ENCODE data around the gene JAK1. TPM values are rescaled to one million over a fixed set of nuclear protein-coding genes. Genes with fewer than 3 reads are reported as not detected.

Gene JAK1
- total and polyA plus RNA-seq, 11 donors, result 20.5 to 189 (median 94.8) TPM

DNA sequence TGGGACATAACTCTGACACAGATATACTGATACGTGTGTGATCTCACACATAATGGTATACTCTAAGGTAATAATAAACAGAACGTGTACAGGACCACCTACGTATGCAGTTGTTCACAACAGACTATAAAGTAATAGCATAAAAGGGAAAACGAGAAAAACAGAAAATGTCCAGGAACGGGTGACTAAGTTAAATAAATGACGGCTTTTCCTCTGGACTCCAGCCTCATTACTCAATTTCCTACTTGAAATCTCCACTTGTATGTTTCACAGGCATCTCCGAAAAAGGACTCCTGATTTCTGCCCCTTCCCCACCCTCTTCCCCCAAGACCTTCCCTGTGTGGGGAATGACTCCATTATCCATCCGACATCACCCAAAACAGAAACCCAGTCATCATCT lies 95.1 kb downstream of the JAK1 start:
- Histone ChIP-seq H3K36me3 (peaks cover 2 to 100% (median 86%) of the 10 kb centered on the region in 9 donors), H3K4me1 (peaks cover 0 to 17% (median 7%) of the 10 kb centered on the region in 12 donors), H3K27me3 (no peaks in the 10 kb centered on the region), H3K9me3 (no peaks in the 10 kb centered on the region), H3K27ac (no peak overlapping the region), H3K4me3 (no peak overlapping the region)
- ATAC-seq (no peak), DNase-seq (no peak)
- intact Hi-C loops (cut with DNase I), result loop anchor here in 1 of 10 donors (10.0 kb wide), 1 partner anchor 334 kb away; no protein-coding TSS in a partner anchor
- 92 to 96% (median 92%) methylated on average over 8 of the region's 8 CpGs for WGBS, 4 donors
- TF ChIP-seq, protein P1, sequence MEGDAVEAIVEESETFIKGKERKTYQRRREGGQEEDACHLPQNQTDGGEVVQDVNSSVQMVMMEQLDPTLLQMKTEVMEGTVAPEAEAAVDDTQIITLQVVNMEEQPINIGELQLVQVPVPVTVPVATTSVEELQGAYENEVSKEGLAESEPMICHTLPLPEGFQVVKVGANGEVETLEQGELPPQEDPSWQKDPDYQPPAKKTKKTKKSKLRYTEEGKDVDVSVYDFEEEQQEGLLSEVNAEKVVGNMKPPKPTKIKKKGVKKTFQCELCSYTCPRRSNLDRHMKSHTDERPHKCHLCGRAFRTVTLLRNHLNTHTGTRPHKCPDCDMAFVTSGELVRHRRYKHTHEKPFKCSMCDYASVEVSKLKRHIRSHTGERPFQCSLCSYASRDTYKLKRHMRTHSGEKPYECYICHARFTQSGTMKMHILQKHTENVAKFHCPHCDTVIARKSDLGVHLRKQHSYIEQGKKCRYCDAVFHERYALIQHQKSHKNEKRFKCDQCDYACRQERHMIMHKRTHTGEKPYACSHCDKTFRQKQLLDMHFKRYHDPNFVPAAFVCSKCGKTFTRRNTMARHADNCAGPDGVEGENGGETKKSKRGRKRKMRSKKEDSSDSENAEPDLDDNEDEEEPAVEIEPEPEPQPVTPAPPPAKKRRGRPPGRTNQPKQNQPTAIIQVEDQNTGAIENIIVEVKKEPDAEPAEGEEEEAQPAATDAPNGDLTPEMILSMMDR (IDR thresholded peaks at IDR 0.05), result no peak
- TF ChIP-seq POLR2A (IDR thresholded peaks at IDR 0.05), result no peak

DNA sequence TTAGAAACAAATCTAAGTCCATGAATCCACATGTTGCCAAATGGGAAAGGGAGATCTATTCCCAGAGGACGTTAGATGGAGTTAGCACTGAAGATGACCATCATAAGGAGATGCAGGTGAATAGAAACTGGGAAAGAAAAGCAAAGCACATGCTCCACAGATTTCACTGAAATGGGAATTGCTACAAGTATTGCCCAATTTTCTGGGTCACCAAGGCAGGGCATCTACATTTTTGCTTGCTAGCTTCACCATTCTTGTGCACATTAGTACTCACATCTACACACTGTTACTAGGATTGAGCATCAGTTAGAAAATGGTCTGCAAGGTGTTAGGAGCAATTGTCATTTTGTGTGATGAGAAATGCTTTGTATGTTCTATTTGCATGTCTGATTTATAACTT lies 99.1 kb downstream of the JAK1 start:
- Histone ChIP-seq H3K27ac (no peak overlapping the region), H3K9me3 (no peaks in the 10 kb centered on the region), H3K4me3 (no peak overlapping the region), H3K27me3 (no peaks in the 10 kb centered on the region), H3K4me1 (peaks cover 0 to 28% (median 5%) of the 10 kb centered on the region in 12 donors), H3K36me3 (peaks cover 0 to 89% (median 79%) of the 10 kb centered on the region in 9 donors)
- WGBS, 4 donors, result 91 to 95% (median 93%) methylated on average over 1 of the region's 1 CpG
- DNase-seq (no peak), ATAC-seq (no peak)
- intact Hi-C loops (cut with DNase I), result loop anchor here in 5 of 10 donors (10.0 kb wide), 4 partner anchors 98 to 338 kb away; partner anchors contain the start of gene JAK1 (in 1 of the 5)
- TF ChIP-seq, protein P1 (IDR thresholded peaks at IDR 0.05), result no peak
- no peak for TF ChIP-seq POLR2A (IDR thresholded peaks at IDR 0.05)

DNA sequence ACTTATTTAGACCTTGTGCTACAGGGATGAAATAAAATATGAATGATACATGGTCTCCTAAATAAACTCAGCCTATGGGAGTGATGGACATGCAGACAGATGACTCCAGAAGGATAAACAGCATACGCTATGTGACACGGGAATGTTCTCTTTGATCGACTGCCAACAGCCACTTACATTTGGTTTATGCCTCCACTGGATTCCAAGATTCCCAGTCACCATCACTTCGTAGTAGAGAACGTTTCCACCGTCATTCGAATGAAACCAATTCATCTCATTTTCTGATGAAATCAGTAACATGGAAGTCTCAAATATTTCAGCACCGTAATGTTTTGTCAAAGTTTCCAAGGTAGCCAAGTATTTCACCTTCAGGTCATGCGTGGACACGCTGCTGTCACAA lies 99.7 kb downstream of the JAK1 start:
- Histone ChIP-seq H3K4me3 (no peak overlapping the region), H3K27me3 (no peaks in the 10 kb centered on the region), H3K36me3 (peaks cover 0 to 83% (median 73%) of the 10 kb centered on the region in 9 donors), H3K4me1 (peaks cover 0 to 28% (median 5%) of the 10 kb centered on the region in 12 donors), H3K27ac (no peak overlapping the region), H3K9me3 (no peaks in the 10 kb centered on the region)
- intact Hi-C loops (cut with DNase I), result loop anchor here in 5 of 10 donors (10.0 kb wide), 4 partner anchors 98 to 338 kb away; partner anchors contain the start of gene JAK1 (in 1 of the 5)
- ATAC-seq, result no peak
- DNase-seq, result no peak
- TF ChIP-seq, protein P1 (IDR thresholded peaks at IDR 0.05), result no peak
- TF ChIP-seq POLR2A (IDR thresholded peaks at IDR 0.05), result no peak
- 82 to 90% (median 87%) methylated on average over 10 of the region's 10 CpGs for WGBS, 4 donors

DNA sequence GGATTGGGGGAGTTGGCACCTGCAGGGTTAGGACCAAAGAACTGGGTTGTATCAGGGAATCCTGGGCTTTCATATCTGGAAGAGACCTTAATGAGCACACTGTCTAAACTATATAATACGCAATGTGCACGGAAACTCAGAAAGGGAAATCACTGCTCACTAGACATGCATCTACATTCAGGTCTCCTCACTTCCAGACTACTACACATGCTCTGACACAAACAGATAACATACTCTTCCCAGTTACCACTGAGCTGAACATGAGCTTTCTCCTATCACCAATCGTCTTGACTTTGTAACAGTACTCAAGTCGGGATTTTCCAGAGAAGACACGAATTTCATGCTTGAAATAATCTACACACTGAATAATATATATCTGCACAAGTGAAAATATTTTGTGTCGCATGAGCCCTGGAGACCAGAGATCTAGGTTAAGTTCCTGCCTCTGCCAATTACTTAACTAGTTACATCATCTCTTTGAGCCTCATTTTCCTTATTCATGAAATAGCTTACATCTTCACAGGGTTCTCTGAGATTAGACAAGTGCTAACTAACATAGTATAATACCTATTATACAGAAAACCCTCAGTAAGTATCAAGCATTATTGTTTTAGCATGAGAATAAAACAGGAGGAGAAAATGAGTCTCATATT lies 101.1 kb downstream of the JAK1 start:
- no peaks in the 10 kb centered on the region for H3K9me3 ChIP-seq
- H3K4me3 ChIP-seq, result no peak overlapping the region
- H3K36me3 ChIP-seq, result peaks cover 0 to 71% (median 62%) of the 10 kb centered on the region in 9 donors
- no peak for TF ChIP-seq POLR2A (IDR thresholded peaks at IDR 0.05)
- TF ChIP-seq, protein P1 (IDR thresholded peaks at IDR 0.05), result no peak
- ATAC-seq, result no peak
- H3K4me1 ChIP-seq, result peaks cover 0 to 28% (median 5%) of the 10 kb centered on the region in 12 donors
- H3K27ac ChIP-seq, result peak overlapping the region in 7 of 12 donors; percentile 17 to 85 (median 52)
- DNase-seq, result no peak
- intact Hi-C loops (cut with DNase I), result loop anchor here in 6 of 10 donors (2.0 to 10.0 kb wide), 5 partner anchors 100 to 340 kb away; partner anchors contain the start of gene JAK1 (in 2 of the 6)
- H3K27me3 ChIP-seq, result no peaks in the 10 kb centered on the region
- WGBS, 4 donors, result 86 to 91% (median 90%) methylated on average over 6 of the region's 6 CpGs
